OCI-LY3 (cell line): ENCODE measurements around the gene DYNLL2.

Experiments
- EZH2phosphoT487 ChIP-seq: fragments of 200-600 bp; shearing (Covaris generic); IDR thresholded peaks from 2 replicates; pipeline ENCODE4 v1.6.1; 2018; ENCODE audit warnings: antibody characterized with exemption, mixed run types, low read depth
- TF ChIP-seq, protein P1 (sequence below): fragments of 200-600, 300-600 bp; sonication (generic); IDR thresholded peaks from 2 replicates; pipeline ENCODE4 v1.5.1; 2014; ENCODE audit warnings: antibody characterized with exemption, low read length, low read depth

GRCh38 chr17:58059141-58059540 is 24.1 kb upstream of the DYNLL2 start:
- TF ChIP-seq, protein P1, sequence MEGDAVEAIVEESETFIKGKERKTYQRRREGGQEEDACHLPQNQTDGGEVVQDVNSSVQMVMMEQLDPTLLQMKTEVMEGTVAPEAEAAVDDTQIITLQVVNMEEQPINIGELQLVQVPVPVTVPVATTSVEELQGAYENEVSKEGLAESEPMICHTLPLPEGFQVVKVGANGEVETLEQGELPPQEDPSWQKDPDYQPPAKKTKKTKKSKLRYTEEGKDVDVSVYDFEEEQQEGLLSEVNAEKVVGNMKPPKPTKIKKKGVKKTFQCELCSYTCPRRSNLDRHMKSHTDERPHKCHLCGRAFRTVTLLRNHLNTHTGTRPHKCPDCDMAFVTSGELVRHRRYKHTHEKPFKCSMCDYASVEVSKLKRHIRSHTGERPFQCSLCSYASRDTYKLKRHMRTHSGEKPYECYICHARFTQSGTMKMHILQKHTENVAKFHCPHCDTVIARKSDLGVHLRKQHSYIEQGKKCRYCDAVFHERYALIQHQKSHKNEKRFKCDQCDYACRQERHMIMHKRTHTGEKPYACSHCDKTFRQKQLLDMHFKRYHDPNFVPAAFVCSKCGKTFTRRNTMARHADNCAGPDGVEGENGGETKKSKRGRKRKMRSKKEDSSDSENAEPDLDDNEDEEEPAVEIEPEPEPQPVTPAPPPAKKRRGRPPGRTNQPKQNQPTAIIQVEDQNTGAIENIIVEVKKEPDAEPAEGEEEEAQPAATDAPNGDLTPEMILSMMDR, result no peak
- TF ChIP-seq EZH2phosphoT487, result no peak
